HG03521 (cell line): ENCODE data around the gene ACSL5.
"Not testable (repeated sequence)": the region's sequence is repeated elsewhere in the genome, so short reads cannot be mapped to it uniquely, and the experiment has no call there.

Source experiments
- ATAC-seq: cut with Tn5 transposase; IDR thresholded peaks from one replicate; pipeline ENCODE4 v1.9.1; 2021; ENCODE audit warnings: mild to moderate bottlenecking, moderate library complexity; ENCODE audit not compliant: unreplicated experiment

ACSL5 gene

GRCh38 chr10:112372182-112372810 is 1.6 kb upstream of the ACSL5 start:
- ATAC-seq = not testable (repeated sequence)

- no peak for ATAC-seq
Observed at GRCh38 chr10:112374724-112375541, 1.0 kb downstream of the ACSL5 start.

- peak; percentile 91 for ATAC-seq
Observed at GRCh38 chr10:112375721-112376395, 1.9 kb downstream of the ACSL5 start.

- ATAC-seq = peak; percentile 15
Observed at GRCh38 chr10:112376396-112376790, 2.5 kb downstream of the ACSL5 start.

- not testable (repeated sequence) for ATAC-seq
Observed at GRCh38 chr10:112377116-112377515, 3.2 kb downstream of the ACSL5 start.

- ATAC-seq = no peak
Observed at GRCh38 chr10:112379635-112380296, 5.8 kb downstream of the ACSL5 start.

- ATAC-seq = no peak
Observed at GRCh38 chr10:112382515-112383235, 8.8 kb downstream of the ACSL5 start.

- ATAC-seq = no peak
Observed at GRCh38 chr10:112383325-112383724, 9.4 kb downstream of the ACSL5 start.

GRCh38 chr10:112384141-112384540 is 10.2 kb downstream of the ACSL5 start:
- ATAC-seq = no peak

- no peak for ATAC-seq
Observed at GRCh38 chr10:112385201-112385600, 11.3 kb downstream of the ACSL5 start.

- ATAC-seq = not testable (repeated sequence)
Observed at GRCh38 chr10:112388056-112388455, 14.1 kb downstream of the ACSL5 start.

- ATAC-seq = no peak
Observed at GRCh38 chr10:112388548-112388947, 14.6 kb downstream of the ACSL5 start.

GRCh38 chr10:112389271-112389822 is 15.4 kb downstream of the ACSL5 start:
- ATAC-seq = peak; percentile 45

- ATAC-seq = peak; percentile 51
Observed at GRCh38 chr10:112390125-112390703, 16.3 kb downstream of the ACSL5 start.

- ATAC-seq = no peak
Observed at GRCh38 chr10:112393341-112393740, 19.4 kb downstream of the ACSL5 start.

GRCh38 chr10:112393827-112394226 is 19.9 kb downstream of the ACSL5 start:
- ATAC-seq = no peak

GRCh38 chr10:112394475-112394875 is 20.6 kb downstream of the ACSL5 start:
- ATAC-seq = no peak

GRCh38 chr10:112395809-112396530 is 22.1 kb downstream of the ACSL5 start:
- no peak for ATAC-seq

GRCh38 chr10:112397592-112397991 is 23.7 kb downstream of the ACSL5 start:
- no peak for ATAC-seq
